ENCODE results near the gene ABHD1.
A peak's percentile ranks its signal among the peaks of the same experiment; 100 is the strongest.
"Not testable (repeated sequence)": the region's sequence is repeated elsewhere in the genome, so short reads cannot be mapped to it uniquely, and the experiment has no call there.

ABHD1 gene

DNA sequence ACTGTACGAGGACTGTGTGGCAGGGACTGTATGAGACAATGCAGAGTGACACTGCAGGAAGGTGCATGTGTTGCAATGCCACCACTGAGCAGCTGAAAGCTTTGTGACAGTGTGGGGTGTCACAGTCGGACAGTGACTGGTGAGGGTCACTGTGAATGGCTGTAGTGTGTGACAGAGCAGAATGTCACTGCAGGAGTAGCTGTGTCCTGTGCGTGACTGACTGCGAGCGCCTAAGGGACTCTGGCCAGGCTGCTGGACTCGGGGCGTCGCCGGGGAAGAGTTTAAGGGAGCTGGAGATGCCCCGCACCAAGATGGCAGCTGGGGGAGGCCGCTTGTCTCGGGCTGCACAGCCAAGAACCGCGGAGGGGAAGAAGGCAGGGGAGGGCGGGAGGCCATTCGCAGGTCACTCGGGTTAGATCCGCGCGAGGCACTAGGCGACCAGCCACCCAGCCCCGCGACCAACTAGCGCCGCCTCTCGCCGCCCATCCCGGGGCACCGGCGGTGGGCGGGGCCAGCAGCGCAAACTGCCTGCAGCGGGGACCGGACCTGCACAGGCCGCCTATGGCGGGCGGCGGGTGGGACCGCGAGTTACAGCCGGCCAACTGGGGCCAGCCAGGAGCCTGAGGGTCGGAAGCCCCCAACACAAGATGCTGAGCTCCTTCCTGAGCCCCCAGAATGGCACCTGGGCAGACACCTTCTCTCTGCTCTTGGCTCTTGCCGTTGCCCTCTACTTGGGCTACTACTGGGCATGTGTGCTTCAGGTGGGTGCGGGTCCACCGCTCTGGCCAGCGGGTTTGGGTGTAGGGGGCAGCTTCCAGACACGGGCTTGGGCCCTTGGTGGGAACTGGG lies at the start of gene ABHD1:
Gene ABHD1 (plus strand): TSS at position 514 of the 849 bp plus-strand sequence. CDS start 134 bp downstream, at position 648.
- no peak for DNase-seq (ENCODE audit: low read depth)

DNA sequence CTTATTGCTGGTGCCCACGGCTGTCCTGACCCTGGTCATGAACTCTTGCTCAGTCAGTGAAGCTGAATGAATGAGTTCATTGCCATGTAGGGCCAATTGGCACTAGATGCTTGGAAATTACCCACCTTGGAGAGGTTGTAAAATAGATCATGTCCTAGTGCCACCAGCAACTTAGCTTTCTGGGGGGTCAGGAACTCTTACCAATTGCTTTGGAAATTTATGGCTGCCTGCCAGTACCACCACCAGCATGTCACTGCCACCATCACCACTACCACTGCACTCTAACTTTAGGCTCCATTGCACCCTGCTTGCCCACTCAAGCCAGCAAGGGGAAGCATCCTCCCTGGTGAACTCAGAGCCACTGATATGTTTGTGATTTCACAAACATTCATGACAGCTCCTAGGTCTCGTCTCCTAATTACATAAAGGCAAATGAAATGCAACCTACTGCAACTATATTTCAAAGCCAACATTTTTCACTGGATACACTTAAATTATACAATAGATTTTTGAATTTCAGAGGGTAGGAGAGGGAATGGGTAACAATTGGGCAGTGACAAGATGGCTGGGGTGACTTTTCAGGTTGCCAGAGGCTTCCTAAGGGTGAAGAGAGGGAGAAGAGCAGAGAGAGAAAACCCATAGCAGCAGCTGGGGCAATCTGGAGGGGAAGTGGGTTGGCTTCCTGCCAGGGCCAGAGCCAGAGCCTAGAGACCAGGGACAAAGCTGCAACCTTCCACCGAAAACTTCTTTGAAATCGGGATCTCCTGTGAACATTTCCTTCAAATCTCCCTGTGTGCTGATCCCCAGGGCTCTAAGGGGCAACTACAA lies 48.7 kb upstream of the ABHD1 start:
- no peak for DNase-seq (ENCODE audit: low read depth)

- DNase-seq (ENCODE audit: low read depth): not testable (repeated sequence)
Measured at GRCh38 chr2:27075566-27075871, 48.1 kb upstream of the ABHD1 start.

DNA sequence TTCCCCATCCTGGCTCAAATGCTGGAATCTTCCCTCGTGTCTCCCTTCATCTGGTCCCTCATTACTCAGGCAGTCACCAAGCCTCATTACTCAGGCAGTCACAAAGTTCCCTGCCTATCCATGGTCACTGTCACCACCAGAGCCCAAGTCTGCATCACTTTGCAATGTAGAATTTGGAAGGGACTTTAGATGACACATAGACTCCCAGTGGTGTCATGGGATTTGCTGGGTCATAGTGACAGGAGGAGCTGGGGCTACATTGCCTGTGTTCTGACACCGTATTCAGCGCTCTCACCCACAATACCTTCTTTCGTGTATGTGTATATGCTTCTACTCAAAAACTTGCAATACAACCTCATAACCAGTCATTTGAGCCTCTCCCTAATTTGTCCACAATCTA lies 47.3 kb upstream of the ABHD1 start:
- no peak for DNase-seq (ENCODE audit: low read depth)

DNA sequence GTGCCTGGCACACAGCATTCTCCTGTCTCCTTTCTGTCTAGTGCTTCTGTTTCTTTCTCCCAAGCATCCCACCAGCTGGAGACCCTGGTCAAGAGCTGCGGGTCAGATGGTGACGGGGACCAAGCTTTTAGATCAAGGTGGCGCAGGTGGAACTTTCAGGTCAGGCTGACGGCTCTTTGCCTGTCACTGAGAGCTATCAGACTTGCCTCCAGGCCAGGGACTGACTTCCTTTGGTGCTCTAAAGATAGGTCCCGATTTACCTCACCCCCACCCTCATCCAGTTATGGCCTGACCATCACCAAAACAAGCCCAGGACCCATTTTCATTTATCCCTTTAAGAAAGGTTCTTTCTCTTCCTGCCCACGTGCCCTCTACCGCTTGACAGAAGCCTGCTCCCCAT lies 46.4 kb upstream of the ABHD1 start:
- DNase-seq (ENCODE audit: low read depth): no peak

- peak; percentile 90 for DNase-seq (ENCODE audit: low read depth)
Measured at GRCh38 chr2:27078267-27079194, 45.1 kb upstream of the ABHD1 start, which contains the start of gene EMILIN1. Gene EMILIN1 (plus strand): TSS chr2:27078615. CDS start chr2:27079066, 451 bp downstream.

- DNase-seq (ENCODE audit: low read depth): no peak
Measured at GRCh38 chr2:27079233-27080139, 44.1 kb upstream of the ABHD1 start.

DNA sequence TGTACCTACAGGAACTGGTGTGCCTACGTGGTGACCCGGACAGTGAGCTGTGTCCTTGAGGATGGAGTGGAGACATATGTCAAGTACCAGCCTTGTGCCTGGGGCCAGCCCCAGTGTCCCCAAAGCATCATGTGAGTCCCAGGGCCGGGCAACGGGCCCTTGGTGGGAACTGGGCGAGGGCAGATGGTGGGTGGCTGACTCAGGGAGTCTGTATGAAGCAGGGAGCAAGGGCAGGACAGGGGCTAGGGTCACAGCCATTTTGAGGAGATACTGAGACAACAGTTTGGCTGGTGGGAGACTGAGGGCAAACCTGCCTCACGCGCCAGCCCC lies 43.5 kb upstream of the ABHD1 start:
- DNase-seq (ENCODE audit: low read depth): no peak

DNA sequence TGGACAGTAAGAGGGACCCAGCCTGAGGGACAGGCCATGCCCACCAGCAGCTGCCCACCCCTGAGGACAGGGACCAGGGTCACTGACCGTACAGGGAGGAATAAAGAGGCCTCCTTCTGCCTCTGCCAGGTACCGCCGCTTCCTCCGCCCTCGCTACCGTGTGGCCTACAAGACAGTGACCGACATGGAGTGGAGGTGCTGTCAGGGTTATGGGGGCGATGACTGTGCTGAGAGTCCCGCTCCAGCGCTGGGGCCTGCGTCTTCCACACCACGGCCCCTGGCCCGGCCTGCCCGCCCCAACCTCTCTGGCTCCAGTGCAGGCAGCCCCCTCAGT lies 43.0 kb upstream of the ABHD1 start:
- DNase-seq (ENCODE audit: low read depth): no peak

GRCh38 chr2:27081984-27082772 lies 41.4 kb upstream of the ABHD1 start:
- DNase-seq (ENCODE audit: low read depth): no peak

- no peak for DNase-seq (ENCODE audit: low read depth)
Measured at GRCh38 chr2:27082773-27083409, 40.7 kb upstream of the ABHD1 start.

- no peak for DNase-seq (ENCODE audit: low read depth)
Measured at GRCh38 chr2:27083410-27084296, 40.0 kb upstream of the ABHD1 start.

GRCh38 chr2:27084297-27085061 lies 39.1 kb upstream of the ABHD1 start:
- no peak for DNase-seq (ENCODE audit: low read depth)

GRCh38 chr2:27085062-27085672 lies 38.4 kb upstream of the ABHD1 start:
- DNase-seq (ENCODE audit: low read depth): no peak

DNA sequence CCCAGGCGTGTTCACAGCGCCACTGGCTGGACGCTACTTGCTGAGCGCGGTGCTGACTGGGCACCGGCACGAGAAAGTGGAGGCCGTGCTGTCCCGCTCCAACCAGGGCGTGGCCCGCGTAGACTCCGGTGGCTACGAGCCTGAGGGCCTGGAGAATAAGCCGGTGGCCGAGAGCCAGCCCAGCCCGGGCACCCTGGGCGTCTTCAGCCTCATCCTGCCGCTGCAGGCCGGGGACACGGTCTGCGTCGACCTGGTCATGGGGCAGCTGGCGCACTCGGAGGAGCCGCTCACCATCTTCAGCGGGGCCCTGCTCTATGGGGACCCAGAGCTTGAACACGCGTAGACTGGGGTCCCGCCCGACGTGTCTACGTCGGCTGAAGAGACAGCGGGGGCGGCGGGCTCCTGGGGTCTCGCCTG lies 37.9 kb upstream of the ABHD1 start:
- DNase-seq (ENCODE audit: low read depth): no peak

DNA sequence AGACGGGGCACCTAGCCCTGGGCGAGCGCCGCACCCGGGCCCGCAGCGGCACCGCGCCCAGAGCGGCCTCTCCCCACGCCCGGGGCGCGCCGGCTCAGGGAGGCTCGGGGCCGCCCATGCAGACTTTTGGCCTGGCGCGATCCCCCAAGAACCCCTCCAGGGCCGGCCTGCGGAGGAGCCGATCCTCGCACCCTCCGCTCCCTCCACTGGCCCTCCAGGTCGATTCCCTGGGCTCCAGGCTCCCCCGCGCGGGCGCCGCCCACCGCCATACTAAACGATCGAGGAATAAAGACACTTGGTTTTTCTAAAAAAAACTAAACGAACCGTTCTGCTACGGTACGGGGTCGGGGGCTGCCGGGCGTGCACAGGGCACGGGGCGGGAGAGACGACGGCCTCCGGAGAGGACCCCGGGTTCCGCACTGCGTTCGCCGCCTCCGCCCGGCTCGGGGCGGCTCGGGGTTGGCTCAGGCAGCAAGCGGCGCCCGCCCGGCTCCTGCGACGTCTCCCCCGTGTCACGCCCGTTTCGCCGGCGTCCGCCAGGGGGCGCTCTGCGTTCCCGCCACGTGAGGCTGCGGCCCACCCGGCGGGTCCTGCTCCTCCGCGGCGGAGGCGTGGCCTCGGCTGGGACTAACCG lies 37.4 kb upstream of the ABHD1 start:
- DNase-seq (ENCODE audit: low read depth): no peak
